ENCODE data around the gene ZNF438.

DNA sequence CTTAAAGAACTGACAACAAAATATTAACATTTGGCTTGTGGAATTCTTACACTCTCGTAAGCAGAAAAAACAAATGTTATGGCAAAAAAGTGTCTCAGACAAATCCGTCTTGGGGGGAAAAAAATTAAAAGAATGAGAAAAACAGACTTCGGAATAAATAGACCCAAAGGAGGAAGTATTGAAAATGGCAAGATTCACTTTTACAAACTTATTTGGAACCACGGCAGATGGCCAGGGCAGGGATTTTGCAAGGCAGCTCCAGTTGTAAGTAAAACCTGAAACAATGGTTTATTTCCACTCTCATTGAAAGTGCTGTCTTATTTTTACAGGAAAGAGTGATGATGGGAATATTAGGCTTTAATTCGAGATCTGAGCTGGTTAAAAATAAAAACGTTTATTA lies 1.5 kb upstream of the ZNF438 start:
- TF ChIP-seq POLR2AphosphoS5 (IDR thresholded peaks at IDR 0.05), result no peak
- TF ChIP-seq POLR2A (IDR thresholded peaks at IDR 0.05), result no peak
- TF ChIP-seq EP300 (IDR thresholded peaks at IDR 0.05), result no peak
- TF ChIP-seq, protein P1, sequence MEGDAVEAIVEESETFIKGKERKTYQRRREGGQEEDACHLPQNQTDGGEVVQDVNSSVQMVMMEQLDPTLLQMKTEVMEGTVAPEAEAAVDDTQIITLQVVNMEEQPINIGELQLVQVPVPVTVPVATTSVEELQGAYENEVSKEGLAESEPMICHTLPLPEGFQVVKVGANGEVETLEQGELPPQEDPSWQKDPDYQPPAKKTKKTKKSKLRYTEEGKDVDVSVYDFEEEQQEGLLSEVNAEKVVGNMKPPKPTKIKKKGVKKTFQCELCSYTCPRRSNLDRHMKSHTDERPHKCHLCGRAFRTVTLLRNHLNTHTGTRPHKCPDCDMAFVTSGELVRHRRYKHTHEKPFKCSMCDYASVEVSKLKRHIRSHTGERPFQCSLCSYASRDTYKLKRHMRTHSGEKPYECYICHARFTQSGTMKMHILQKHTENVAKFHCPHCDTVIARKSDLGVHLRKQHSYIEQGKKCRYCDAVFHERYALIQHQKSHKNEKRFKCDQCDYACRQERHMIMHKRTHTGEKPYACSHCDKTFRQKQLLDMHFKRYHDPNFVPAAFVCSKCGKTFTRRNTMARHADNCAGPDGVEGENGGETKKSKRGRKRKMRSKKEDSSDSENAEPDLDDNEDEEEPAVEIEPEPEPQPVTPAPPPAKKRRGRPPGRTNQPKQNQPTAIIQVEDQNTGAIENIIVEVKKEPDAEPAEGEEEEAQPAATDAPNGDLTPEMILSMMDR (IDR thresholded peaks at IDR 0.05), result no peak

Measured in sigmoid colon (tissue), 4 donors.